Endothelial cell of umbilical vein (primary cell): ENCODE data around the gene ADH1C.

Experiments
- CTCF ChIP-seq, 2 donors: IDR thresholded peaks; 1 replicate in 1 of 2; 2 replicates in 1 of 2; pipeline ENCODE4 v1.5.1; 2011; ENCODE audit warnings: low read length in 2 of 2, mild to moderate bottlenecking in 2 of 2, moderate library complexity in 2 of 2, control low read depth in 1 of 2, inconsistent platforms in 1 of 2, low read depth in 1 of 2; ENCODE audit not compliant: insufficient read depth in 1 of 2; ENCODE audit errors: extremely low read depth in 1 of 2
- FOS ChIP-seq: IDR thresholded peaks from 2 replicates; pipeline ENCODE4 v1.6.1; 2011; ENCODE audit warnings: mild to moderate bottlenecking, low read length, moderate library complexity, borderline replicate concordance; ENCODE audit not compliant: insufficient read depth
- GATA2 ChIP-seq: IDR thresholded peaks from 2 replicates; pipeline ENCODE4 v1.7.0; 2011; ENCODE audit warnings: low read depth, mild to moderate bottlenecking, moderate library complexity, mixed read lengths, low read length; ENCODE audit not compliant: insufficient read length, insufficient read depth
- MYC ChIP-seq: IDR thresholded peaks from one replicate; pipeline ENCODE4 v1.6.1; 2011; ENCODE audit warnings: mild to moderate bottlenecking, low read depth, low read length

- no peak for TF ChIP-seq MYC
- no peak for TF ChIP-seq FOS
- no peak for TF ChIP-seq GATA2
- no peak for TF ChIP-seq CTCF (IDR thresholded peaks at IDR 0.05; ENCODE audit: extremely low read depth in 1 of 2, insufficient read depth in 1 of 2, low read depth in 1 of 2, low read length in 2 of 2)
These were observed 29.1 kb upstream of the ADH1C start for GRCh38 chr4:99381588-99382175.
